GM19438 (cell line): ENCODE data around the gene SPATA20.

Source experiments
- ATAC-seq: cut with Tn5 transposase; IDR thresholded peaks from one replicate; pipeline ENCODE4 v1.9.1; 2021; ENCODE audit warnings: low read depth; ENCODE audit not compliant: unreplicated experiment

SPATA20 gene

DNA sequence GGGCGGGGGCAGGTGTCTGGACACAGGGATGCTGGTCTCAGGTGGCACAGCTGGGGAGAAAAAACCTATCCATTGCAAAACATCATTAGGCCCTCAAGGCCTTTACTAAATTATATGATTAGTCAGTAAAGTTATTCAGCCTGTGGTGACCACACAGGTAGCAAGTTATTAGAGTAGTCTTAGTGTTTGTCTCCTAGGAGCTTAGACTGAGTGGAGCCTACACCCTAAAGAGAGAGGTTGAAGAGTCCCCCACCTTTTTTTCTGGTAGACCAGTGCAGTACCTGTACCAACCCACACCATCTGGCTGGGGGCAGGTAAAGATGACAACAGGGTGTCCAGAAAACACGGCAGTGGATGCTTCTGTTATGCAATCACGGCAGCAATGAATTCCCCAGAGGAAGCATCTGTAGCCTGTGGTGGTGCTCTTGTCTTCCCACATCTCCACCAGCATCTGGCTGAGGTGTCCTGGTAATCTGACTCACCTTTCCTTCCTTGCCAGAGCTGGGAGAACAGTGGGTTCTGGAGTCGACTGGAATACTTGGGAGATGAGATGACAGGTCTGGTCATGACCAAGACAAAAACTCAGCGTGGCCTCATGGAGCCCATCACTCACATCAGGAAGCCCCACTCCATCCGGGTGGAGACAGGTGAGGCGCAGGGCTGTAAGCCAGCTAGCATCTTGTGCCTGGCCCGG is 27.7 kb upstream of the SPATA20 start:
- no peak for ATAC-seq

DNA sequence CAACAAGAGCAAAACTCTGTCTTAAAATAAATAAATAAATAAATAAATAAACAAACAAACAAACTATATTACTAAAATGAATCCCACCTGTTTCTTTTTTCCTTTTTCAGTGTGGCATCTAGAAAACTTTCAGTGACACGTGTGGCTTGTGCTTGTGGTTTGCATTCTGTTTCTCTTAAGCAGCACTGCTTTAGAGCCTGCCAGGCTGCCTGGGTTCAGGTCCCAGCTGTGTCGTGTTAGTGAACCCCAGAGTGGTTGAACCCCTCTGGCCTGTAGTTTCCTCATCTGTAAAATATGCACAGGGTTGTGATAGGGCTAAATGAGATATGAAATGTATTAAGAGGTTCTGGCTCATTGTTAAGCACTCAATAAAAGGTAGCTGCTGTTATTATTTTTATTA is 26.5 kb upstream of the SPATA20 start:
- no peak for ATAC-seq

DNA sequence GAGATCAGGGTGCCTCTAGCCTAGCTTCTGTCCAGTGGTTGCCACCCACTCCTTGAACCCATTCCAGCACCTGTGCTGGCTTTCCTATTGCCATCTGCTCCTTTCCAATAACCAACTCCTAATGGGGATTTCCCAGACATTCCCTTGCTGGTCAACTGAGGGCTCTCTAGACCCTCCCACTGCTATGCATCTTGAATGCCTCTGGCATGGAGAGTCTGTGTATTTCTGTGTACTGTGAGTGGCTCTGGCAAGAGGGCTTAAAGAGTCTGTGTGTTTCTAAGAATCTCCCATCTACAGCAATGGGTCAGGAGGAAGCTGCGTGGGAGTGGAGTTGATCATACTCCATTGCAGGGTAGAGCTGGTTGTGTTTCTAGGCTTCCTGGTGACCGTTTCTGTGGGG is 25.5 kb upstream of the SPATA20 start:
- ATAC-seq, result no peak

DNA sequence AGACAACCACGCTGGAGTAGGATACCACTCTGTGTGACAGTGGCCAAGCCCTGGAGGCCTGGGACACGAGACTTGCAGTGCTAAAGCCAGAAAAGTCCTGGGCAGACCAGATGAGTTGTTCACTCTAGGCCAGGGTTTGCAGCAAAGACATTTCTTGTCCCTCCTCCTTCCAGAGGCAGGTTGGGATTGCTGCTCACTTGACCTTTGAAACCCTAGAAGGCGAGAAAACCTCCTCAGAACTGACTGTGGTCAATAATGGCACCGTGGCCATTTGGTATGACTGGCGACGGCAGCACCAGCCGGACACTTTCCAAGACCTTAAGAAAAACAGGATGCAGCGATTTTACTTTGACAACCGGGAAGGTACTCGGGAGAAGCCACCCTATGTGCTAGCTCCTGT is 24.2 kb upstream of the SPATA20 start:
- no peak for ATAC-seq

DNA sequence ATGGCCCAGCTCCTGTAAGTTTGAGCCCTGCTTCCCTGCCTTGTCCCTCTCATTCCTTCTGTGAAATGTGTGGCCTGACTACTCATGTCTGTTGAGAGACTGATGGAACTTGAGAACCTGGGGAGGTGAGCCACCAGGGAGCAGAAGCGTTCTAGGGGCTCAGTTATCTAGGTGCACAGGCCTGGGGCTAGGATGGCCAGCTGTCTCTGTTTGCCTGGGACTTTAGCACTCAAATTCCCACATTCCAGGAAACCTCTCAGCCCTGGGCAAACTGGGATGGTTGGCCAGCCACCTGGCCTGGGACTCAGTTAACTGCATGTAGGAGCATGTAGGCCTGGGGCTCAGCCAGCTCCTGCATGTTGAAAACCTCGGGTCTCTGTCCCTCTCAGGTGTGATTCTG is 23.8 kb upstream of the SPATA20 start:
- no peak for ATAC-seq

DNA sequence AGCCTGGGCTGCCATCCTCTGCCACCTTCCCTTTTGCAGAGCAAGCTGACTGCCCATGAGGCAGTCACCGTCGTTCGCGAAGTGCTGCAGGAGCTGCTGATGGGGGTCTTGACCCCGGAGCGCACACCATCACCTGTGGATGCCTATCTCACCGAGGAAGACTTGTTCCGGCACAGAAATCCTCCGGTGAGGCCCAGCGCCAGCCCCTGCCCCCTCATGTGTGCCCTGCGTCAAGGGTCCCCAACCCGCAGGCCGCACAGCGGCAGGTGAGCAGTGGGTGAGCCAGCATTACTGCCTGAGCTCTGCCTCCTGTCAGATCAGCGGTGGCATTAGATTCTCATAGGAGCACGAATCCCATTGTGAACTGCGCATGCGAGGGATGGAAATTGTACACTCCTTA is 22.1 kb upstream of the SPATA20 start:
- no peak for ATAC-seq

DNA sequence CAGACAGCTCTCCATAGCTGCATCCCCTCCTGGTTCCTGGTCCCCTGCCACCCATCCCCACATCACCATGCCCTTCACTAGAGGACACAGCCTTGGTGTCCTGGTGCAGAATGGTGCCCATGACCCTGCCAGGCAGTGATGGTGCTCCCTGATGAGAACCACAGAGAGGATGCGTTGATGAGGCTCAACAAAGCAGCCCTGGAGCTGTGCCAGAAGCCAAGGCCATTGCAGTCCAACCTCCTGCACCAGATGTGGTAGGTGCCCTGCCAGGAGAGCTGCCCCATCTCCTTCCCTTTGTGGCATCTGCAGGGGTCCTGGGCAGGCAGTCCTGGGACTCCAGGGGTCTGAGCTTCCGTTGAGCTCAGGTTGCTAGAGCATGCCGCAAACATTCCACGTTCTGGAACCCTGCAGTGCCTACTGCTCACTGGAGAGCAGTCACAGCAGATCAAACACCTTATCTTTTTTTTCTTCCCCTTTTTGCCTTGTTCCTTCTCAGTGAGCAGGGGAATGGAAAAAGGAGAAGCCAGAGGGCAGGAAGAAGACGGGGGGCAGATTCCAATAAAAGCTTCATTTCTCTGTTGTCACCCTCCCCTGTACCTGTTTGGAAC is 19.7 kb upstream of the SPATA20 start:
- no peak for ATAC-seq

DNA sequence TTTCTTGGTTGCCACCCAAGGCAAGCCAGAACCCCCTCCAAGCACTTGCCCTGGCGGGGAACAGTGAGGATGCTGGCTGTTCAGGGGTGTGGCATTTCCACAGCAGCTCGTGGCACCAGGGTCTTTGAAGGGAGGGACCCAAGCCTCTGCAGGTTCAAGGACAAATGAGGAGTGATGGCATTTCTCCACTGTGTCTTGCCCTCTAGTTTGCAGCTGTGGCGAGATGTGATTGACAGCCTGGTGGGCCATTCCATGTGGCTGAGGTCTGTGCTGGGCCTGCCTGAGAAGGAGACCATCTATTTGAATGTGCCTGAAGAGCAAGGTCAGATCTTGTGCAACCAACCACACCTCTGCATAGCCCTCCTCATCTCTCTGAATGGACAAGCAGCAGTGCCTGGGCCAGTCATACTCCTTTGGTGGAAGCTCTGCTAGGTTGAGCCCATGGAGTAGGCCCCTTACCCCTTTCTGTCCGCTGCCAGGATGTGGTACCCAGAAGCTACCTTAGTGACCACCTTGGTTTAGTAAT is 19.0 kb upstream of the SPATA20 start:
- no peak for ATAC-seq

DNA sequence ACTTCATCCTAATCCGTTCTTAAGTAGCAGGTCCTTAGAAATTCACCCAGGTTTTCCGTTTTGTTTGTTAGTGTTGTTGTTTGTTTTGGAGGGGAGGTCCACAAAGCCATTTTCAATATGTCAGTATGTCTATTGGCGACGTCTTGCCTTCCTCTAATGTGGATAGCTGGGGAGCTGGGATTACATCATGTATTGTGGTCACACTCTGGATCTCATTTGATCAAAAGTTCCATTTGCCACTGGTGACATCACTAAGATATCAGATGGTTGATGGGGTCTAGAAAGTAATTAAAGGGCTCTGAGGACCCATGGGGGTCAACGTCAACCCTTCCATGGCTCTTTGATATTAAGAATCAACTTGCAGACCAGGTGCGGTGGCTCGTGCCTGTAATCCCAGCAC is 17.1 kb upstream of the SPATA20 start:
- ATAC-seq, result no peak

DNA sequence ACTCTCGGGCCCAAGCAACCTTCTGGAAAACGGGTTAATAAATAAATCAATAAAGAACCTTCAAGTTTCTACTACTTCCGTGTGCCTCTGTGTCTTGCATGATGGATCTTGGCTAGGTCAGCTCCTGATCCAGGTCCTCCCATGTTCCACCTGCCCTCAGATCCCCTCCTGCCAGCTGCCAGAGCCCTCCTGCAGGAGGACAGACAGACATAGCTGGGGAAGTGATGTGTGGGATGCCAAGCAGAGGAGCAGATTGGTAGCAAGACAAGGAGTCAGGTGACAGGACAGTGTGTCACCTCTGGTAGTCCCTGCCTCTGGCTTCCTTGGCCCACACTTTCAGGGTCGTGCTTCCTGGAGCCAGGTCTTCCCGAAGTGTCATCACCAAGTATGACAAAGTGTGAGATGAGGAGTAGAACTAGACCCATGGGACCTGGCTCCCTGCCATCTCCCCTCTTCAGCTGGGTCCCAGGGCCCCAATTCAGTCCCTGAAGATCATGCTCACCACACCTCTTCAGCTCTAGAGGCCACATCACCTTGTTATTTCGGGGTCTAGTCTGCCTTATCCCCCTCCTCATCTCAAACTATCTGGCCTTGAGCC is 15.4 kb upstream of the SPATA20 start:
- ATAC-seq, result no peak

DNA sequence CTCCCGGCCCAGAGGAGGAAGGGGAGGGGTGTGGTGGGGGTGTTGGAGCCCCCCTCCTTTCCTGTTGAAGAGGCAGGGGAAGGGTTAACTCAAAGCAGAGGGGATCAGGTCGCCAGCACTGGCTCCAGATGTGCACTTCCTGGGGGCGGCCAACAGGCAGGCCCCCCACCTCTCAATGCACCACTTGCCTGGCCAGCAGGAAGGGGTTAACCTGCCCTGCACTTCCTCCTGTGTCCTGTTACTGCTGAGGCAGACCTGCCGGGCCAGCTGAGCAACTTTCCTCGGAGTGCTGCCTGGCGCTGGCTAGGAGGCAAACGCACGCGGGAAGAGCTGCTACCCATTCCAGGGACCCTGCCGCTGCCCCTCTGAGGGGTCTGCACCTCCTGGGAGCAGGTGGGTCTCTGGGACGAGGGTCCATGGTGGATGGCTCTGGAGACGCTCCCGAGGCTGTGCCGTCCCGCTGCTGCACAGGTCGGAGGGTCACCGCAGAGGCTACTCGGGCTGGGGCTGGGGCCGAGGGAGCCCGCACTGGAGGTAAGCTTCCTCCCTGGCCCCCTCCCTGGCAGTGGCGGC is 14.4 kb upstream of the SPATA20 start, which contains the start of gene EPN3:
EPN3 (plus strand) TSS at position 284 of the 573 bp plus-strand sequence. CDS start 3,822 bp downstream, outside the sequence.
- ATAC-seq, result no peak

DNA sequence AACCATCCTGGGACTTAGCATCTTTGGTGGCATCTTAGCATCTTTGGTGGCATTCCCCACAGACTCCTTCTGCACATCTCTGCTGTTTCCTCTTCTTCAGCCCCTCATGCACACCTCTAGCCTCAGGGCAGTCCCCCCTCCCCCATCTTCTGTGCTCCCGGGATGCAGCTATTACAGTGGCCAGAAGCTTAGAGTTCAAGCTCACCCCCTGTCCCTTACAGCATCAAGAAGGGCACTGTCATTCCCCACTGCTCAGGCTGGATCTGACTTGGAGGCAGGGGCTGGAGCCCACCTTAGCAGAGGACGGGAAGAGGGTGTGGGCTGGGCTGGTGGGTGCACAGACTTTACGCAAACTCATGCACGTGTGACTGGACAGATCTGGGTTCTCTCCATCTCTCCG is 13.8 kb upstream of the SPATA20 start:
- ATAC-seq, result no peak

DNA sequence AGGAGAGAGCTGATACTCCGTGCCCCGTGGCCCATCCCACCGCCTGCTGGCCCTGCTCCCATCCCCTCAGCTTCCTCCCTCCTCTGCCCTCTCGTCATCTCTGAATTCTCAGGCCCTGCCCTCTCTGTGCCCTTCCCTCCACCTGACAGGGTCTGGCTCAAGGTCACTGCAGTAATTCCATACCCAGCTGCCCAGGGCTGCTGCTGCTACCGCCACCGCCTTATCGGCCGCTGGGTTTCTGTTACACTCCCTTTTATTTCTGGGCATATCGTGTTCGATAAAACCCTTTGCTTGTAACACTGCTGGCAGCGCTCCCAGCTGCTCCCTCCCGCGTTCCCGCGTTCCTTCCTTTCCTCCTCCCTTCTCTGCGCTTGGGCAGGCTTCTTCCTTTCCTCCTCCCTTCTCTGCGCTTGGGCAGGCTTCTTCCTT is 13.2 kb upstream of the SPATA20 start:
- ATAC-seq, result no peak

DNA sequence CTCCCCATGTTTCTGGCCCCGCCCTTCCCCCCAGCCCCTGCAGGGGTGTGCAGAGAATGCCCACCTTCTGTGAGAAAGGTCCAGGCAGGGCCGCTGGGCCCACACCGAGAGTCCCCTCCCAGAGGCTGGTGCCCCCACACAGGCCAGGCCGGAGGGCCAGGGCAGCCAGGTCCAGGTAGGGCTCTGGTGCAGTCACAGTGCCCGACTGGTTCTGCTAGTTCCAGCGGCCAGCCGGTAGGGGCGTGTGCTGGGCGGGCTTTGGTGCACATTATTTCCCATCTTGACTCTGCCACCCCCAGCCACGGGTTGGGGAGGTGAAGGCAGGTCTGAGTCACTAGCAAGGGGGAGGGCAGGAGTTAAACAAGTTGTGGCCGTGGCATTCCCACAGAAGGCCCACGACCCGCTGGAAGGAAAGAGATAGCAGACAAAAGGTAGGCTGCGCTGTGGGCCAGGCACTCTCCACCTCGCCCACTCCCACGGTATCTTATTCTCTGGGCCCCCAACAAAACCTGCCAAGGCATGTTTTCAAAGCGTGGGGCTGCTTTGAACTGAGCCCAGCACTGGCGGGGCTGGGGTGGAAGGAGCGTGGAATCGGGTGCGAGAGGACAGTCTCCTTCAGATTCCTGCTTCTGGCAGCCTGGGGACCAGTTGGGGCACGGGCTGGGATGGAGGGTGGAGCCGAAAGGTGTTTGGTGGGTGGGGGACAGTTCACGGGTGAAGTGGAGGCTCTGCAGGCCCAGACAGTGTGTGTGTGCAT is 12.6 kb upstream of the SPATA20 start:
- no peak for ATAC-seq

DNA sequence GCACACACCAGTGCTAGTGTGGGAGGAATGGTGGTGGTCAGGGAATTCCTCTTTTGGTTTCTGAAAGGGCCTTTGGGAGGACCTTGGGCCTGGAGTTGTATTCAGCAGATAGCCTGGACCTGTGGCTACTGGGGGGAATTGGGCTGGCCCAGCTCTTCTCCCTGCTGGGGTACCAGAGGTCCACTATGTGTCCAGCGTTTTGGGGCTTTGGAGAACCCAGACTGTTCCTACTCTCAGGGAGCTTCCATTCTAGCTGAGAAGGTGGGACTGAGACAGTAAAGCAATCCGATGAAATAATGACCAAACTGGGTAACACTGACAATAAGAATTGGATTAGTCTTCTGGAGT is 12.0 kb upstream of the SPATA20 start:
- ATAC-seq, result no peak

DNA sequence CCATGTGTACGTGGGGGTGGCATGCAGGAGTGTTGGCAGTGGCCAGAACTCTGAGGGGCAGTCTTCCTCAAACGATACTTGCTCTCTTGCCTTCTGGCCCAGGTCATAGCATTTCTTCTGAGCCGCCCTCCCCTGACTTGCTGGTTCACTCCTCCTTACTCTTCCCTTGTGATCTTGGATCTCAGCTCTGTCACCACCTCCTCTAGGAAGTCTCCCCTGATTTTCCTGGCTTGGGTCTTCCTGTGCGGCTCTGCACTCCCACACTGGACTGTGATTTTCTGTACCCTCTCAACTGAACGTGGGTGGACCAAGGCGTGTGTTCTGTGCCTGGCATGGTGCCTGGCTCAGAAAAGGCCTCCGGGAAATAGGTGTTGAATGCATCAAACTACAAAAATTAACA is 11.6 kb upstream of the SPATA20 start:
- no peak for ATAC-seq

DNA sequence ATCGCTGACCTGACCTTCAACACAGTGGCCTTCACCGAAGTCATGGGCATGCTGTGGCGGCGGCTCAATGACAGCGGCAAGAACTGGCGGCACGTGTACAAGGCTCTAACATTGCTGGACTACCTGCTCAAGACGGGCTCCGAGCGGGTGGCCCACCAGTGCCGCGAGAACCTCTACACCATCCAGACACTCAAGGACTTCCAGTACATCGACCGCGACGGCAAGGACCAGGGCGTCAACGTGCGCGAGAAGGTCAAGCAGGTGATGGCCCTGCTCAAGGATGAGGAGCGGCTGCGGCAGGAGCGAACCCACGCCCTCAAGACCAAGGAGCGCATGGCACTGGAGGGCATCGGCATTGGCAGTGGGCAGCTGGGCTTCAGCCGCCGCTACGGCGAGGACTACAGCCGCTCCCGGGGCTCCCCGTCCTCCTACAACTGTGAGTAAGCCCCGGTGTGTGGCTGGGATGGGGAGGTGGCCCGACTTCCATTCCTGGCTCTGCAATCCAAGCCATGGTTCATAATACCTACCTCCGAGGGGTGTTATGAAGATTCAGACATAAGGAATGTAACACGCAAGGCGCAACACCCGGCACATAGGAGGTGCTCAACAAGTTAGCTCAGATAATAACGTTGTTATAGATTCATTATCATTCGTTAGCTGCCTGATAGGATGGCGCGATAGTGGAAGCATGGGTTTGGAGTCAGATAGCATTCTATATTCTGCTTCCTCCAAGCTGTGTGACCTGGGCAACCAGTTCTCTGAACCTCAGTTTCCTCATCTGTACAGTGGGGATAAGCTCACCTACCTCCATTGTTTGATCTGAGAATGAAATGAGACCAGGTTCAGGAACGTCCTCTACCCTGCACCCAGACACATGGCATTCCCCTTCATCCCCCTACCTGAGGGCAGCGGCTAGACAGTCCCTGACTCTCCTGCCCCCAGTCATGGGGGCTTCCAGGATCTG is 10.0 kb upstream of the SPATA20 start:
- ATAC-seq, result no peak

DNA sequence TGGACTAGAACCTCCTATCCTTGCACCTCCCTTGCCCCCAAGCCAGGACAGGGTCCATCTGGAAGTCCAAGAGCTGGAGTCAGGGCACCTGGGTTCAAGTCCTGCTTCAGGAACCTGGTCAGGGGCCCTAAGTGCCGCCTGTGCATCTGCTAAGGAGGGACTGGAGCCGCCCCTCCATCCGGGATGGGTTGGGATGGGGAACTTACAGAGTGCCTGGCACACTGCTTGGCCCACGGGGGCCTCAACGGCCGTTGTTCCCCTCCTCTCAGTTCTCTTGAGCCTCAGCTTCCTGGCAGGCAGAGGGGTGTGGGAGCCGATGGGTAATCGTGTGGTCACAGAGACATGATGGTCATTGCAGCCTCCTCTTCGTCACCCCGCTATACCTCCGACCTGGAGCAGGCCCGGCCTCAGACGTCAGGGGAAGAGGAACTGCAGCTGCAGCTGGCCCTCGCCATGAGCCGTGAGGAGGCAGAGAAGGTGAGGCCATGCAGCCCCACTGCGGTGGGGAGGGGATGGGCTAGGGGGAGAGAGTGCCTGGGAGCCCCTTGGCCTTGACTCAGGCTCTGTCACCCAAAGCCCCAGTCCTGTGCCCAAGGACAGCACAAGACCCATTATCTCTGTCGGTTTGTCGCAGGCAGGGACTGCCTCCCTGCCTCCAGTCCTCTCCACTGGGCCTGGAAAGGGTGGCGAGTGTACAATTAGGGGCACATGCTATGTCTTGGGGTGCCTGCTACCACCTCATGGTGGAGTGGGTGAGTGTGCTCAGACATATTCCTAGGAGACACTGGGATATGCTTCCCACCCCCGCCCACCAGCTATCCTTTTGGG is 9.0 kb upstream of the SPATA20 start:
- ATAC-seq, result no peak
